ENCODE data around the gene KIF19.
"Not testable (repeated sequence)": the region's sequence is repeated elsewhere in the genome, so short reads cannot be mapped to it uniquely, and the experiment has no call there.

KIF19 gene, protein sequence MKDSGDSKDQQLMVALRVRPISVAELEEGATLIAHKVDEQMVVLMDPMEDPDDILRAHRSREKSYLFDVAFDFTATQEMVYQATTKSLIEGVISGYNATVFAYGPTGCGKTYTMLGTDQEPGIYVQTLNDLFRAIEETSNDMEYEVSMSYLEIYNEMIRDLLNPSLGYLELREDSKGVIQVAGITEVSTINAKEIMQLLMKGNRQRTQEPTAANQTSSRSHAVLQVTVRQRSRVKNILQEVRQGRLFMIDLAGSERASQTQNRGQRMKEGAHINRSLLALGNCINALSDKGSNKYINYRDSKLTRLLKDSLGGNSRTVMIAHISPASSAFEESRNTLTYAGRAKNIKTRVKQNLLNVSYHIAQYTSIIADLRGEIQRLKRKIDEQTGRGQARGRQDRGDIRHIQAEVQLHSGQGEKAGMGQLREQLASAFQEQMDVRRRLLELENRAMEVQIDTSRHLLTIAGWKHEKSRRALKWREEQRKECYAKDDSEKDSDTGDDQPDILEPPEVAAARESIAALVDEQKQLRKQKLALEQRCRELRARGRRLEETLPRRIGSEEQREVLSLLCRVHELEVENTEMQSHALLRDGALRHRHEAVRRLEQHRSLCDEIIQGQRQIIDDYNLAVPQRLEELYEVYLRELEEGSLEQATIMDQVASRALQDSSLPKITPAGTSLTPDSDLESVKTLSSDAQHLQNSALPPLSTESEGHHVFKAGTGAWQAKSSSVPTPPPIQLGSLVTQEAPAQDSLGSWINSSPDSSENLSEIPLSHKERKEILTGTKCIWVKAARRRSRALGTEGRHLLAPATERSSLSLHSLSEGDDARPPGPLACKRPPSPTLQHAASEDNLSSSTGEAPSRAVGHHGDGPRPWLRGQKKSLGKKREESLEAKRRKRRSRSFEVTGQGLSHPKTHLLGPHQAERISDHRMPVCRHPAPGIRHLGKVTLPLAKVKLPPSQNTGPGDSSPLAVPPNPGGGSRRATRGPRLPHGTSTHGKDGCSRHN
- total RNA-seq = 3.2 to 5.9 (median 3.3) reads per million in 4 donors

DNA sequence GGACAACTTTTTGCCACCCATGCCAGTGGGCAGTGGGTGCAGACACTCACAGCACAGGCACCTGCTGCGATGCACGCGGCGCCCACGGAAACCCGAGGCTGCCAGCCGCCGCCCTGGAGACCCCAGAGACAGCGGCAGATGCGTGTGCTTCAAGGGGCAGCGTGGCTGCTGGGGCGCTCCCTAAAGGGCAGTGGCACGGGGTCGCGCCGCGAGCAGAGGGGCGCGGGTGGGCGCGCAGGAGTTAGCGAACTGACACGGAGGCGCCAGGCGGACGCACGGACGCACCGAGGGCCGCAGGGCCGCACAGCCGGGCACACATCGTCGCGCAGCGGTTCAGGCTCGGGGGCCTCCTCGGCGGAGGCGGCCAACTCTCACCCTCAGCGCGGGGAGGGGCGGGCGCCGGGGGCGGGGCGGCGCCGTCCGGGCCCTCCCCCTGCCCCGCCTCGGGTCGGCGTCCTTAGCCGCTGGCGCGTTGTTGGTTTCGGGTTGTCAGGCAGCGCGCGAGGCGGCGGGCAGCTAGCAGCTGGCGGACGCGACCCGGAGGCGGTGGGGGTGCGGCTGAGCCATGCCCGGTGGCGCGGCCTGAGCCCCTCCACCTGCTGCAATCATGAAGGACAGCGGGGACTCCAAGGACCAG is at the start of gene KIF19:
KIF19 (plus strand) TSS at position 484 of the 637 bp plus-strand sequence; CDS start at position 608, 124 bp downstream.
- peak; percentile 33 to 57 (median 41) for DNase-seq

DNA sequence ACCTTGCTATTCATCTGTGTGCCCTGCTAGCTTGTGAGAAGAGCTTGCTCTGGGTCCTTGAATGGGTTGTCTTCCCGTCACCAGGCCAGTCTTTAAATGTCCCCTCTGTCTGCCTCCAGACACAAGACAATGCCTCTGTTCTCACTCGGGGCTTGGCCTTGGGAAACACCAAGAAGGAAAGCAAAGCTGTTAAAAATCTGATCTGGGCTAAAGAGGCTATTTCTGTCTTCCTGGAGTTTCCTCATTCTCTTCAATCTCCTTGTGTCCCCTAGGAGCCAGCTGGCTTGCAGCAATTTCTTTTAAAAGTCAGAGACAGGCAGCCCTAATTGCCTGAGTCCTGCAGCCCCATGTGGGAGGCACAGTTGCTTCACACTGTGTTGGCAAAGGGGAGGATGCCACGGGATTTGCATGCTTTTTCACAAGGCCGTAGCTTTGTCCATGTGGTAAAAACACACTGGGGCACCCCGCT is 49.5 kb upstream of the KIF19 start:
- DNase-seq = no peak

DNA sequence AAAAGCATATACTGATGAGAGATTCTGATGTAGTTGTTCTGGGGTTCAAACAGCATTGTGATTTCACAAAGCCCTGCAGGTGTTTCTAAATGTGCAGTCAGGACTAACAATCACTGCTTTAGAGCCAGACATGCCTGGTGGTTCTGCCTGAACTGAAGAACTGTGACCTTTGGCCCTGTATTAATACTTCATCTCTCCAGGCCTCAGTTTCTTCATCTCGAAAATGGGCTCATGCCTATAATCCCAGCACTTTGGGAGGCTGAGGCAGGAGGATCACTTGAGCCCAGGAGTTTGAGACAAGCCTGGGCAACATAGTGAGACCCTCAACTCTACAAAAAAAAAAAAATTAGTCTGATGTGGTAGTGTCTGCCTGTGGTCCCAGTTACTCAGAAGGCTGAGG is 48.1 kb upstream of the KIF19 start:
- DNase-seq = no peak

DNA sequence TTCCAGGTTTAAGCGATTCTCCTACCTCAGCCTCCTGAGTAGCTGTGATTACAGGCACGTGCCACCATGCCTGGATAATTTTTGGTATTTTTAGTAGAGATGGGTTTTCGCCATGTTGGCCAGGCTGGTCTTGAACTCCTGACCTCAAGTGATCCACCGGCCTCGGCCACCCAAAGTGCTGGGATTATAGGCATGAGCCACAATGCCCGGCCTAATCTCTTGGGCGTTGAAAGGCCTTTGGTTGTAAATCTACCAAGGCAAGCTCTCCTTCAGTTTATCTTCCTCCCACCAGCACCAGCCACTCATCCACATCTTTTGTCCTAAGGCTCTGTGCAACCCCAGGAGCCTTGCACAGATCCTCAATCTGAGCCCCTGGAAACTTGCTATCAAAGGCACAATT is 46.4 kb upstream of the KIF19 start:
- not testable (repeated sequence) for DNase-seq

DNA sequence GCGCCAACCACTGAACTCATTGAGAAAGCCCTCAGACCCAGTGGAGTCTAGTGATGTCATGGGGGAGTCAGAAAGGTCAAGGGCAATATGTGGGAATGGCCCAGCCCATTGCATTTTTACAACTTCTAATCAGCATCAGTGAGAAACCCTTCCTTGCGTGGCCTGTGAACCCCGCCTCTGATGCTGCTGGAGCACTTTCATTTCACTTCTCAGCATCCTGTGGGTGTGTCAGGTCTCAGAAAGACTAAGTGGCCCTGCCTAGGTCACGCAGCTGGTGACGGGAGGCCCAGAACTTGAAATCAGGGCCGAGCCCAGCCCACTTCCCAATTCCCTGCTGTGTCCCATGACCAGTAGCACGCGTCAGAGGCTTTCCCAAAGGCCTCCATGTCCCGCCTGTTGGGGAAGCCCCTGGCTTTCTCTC is 45.9 kb upstream of the KIF19 start:
- peak; percentile 28 to 91 (median 35) for DNase-seq

DNA sequence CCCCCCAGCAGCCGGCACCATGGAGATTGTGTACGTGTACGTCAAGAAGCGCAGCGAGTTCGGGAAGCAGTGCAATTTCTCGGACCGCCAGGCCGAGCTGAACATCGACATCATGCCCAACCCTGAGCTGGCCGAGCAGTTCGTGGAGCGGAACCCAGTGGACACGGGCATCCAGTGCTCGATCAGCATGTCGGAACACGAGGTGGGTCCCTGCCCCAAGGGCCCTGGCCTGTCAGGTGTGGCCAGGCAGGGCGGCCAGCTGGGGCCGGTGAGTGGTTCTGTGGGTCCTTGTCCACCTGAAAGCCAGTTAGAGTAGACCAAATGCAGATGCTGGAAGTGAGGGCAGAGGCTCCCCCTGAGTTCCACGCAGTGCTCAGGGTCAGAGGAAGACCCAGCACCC is 44.2 kb upstream of the KIF19 start:
- DNase-seq = no peak

DNA sequence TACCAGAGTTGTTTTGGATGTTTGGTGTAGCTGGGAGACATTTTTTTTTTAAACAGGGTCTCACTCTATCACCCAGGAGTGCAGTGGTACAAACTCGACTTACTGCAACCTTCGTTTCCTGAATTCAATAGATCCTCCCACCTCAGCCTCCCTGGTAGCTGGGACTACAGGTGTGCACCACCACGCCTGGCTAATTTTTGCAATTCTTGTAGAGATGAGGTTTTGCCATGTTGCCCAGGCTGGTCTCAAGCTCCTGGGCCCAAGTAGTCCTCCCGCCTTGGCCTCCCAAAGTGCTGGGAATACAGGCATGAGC is 43.8 kb upstream of the KIF19 start:
- DNase-seq = not testable (repeated sequence)

DNA sequence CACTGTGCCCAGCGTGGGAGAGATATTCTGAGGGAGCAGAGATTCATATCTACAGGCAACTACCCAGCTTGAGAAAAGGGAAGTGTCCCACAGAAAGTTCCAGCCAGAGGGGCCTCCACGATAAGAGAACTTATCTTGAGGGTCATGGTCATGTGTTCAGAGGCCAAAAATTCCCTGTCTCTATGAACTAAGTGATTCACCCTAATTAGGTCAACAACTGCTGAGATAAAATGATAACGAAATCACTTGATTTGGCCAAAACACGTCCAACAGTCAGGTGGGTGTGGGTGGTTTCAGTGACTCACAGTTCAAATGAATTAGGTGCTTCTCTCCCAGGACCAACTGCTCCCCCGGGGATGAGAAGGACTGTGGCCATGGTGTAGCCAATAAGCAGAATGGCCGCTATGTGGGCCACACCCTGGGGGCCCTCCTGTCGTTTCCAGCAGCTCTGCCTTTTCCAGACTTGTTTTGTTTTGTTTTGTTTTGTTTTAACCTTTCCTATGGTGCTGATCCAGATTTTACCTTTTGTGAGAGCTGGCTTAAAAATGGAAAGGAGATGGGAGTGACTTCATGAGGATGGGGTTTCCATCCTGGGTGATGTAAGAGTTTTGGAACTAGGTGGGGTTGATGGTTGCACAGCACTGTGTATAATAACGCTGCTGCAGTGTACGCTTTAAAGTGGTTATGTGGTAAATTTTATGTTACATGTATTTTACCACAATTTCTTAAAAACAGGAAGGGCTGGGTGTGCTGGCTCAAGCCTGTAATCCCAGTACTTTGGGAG is 43.2 kb upstream of the KIF19 start:
- DNase-seq = peak in 3 of 5 donors; percentile 20 to 90 (median 33)

DNA sequence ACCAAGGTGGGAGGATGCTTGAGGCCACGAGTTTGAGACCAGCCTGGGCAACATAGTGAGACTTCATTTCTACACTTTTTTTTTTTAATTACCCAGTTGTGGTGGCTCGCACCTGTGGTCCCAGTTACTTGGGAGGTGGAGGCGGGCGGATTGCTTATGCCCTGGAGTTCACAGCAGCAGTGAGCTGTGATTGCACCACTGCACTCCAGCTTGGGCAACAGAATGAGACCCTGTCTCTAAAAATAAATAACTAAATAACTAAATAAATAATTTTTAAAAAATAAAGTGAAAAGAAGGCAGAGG is 42.7 kb upstream of the KIF19 start:
- no peak for DNase-seq

DNA sequence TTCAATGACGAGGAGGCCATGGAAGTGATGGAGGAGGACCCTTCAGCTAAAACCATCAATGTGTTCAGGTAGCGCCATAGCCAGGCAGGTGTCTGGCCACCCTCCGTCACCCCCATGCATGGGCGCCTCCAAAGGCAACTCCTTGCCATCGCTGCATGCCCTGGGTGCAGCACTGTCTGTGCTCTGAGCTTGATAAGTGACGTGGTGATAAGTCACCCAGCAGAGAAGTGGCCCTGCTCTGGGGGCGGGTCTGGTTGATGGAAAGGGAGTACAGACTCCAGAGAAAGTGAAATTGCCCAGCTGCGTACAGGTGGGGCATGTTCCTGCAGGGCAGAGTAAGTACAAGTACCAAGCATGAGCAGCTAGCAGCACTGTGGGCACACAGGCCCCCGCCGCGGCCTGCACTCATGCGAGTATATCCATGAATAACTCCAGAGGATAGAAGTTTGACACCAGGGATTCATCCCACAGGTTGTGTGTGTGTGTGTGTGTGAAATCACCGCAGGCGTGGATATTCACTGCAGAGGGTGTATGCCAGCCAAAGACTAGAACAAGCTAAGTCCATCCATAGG is 38.9 kb upstream of the KIF19 start:
- no peak for DNase-seq

DNA sequence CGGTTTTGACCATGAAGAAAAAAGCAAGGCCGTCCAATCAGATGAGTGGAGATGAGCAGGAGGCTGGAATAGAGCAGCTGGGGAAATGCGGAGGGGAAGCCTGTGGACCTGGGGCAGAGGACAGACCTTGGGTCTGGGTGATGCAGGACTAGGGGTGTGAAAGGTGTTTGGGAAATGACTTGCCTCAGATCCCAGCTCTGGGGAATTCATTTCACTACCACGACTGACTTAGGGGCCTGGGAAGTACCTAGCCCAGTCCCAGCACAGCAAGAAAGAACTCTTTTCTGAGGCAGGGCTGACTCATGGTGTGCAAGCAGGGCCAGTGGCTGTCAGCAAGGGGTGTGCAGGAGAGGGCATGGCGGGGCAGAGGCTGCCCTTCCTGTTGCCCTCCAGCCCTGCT is 37.2 kb upstream of the KIF19 start:
- DNase-seq = peak in 1 of 5 donors; percentile 30

DNA sequence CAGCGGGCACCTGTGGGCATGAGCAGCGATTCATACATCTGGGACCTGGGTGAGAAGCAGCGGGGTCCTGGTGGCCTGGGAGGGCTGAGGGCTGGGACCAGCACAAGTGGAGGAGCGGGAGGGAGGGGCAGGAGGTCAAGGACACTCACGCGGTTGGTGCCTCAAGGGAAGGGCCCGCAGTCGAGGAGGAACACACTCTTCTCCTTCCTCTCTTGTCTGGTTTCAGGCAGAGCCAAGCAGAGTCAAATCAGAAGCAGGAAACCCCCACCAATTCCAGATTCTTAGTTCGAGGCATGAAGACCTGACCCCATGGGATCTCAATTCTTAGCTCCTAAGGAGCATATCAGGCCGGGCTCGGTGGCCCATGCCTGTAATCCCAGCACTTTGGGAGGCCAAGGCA is 36.3 kb upstream of the KIF19 start:
- DNase-seq = no peak

DNA sequence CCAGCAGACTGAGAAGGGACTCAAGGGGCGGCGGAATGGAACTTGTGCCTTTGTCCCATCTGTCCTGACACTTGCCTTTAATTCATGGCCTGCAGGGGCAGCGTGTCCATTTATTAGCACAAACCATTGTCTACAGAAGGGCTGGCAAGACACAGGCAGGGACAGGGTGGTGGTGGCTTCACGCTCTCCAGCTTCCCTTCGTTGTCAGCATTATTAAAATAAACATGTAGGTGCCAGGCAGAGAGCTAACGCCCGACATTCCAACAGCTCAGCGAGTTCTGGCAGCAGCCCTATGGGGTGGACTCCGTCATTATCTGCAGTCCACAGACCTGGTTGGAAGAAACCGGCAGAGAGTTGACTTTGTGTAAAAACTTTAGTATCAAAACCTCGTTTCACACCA is 35.7 kb upstream of the KIF19 start:
- no peak for DNase-seq

DNA sequence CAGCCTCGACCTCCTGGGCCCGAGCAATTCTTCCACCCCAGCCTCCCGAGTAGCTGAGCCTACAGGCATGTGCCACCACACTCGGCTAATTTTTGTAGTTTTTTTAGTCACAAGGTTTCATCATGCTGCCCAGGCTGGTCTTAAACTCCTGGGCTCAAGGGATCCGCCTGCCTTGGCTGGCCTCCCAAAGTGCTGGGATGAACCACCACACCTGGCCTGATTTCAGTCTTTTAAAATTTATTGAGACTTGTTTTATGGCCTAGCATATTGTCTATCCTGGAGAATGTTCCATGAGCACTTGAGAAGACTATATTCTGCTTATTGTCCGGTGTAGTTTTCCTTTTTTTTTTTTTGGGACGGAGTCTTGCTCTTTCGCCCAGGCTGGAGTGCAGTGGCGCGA is 33.5 kb upstream of the KIF19 start:
- no peak for DNase-seq

DNA sequence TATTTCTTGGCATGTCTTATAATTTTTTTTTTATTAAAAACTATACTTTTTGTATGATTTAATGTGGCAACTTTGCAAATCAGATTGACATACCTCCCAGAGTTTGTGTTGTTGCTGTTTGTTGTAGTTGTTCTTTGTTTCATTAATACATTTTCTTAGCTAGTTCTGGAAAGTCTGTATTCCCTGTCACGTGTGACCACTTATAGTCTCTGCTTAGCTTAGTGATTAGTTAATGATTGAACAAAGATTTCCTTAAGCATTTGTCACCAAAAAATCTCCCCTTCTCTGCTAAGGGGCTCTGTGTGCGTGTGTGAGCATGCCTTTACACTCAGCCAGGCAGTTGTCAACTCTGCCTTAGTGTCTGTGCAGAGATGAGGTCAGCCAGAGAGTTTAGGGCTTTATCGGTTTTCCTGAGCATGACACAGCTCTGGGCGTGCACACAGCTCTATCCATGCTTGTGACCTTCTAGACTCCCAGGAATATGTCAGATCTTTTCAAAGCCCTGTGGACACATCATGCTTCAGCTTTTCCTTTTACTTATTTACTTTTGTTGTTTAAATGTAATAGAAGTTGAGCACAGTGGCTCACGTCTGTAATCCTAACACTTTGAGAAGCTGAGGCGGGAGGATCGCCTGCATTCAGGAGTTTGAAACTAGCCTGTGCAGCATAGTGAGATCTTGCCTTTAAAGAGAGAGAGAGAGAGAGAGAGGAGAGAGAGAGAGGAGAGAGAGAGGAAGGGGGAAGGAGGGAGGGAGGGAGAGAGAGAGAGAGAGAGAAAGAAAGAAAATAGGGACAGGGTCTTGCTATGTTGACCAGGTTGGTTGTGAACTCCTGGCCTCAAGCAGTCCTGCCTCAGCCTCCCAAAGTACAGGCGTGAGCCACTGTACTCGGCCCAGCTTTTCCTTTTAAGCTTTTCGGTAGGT is 30.1 kb upstream of the KIF19 start:
- DNase-seq = no peak

DNA sequence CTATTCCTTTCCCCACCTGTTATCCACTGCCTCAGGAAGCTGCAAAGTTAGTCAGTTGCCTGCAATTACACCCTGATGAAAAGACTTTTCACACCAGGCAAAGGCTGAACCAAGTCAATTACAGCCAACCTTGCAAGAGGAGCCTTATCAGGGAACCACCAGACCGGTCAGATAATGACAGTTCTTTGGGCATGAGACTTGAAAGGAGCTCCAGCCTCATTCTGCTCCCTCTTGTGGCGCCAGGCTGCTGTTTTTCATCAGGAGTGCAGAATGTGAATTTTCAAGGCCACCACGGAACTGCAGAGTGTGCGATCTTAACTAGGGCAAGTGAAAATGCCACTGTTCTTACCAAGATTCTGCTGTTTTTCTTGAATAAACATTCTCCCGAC is 29.5 kb upstream of the KIF19 start:
- peak in 1 of 5 donors; percentile 57 for DNase-seq

DNA sequence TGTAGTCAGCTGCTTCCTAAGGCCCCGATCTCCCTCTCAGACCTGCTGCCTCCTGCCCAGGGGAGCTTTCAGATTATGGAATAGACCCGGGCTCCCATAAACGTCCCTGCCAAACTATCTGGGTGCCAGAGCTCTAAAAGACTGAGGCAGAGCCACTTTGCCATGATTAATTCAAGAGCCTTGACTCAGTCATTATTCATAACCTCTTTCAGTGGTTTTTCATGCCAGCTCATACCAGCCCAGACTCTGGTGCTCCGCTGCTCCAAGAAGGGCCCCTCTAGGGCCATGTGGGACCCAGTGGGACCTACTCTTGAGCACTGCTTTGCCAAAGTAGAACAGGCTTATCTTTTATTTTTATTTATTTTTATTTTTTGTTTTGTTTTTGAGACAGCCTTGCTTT is 28.1 kb upstream of the KIF19 start:
- DNase-seq = peak in 1 of 5 donors; percentile 51

DNA sequence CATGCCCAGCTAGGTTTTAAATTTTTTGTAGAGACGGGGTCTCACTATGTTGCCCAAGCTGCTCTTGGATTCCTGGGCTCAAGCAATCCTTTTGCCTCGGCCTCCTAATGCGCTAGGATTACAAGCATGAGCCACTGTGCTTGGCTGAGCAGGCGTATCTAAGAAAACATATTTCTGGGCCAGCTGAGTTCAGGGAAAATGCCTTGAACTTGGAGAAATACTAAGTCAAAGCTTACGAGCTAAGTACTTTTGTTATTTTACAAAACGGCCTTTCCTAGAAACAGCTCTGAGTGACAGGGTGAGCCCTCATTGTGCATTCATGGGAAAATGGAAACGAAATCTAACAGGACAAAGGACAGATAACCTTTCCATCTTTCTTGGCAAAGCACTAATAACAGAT is 27.2 kb upstream of the KIF19 start:
- DNase-seq = no peak

DNA sequence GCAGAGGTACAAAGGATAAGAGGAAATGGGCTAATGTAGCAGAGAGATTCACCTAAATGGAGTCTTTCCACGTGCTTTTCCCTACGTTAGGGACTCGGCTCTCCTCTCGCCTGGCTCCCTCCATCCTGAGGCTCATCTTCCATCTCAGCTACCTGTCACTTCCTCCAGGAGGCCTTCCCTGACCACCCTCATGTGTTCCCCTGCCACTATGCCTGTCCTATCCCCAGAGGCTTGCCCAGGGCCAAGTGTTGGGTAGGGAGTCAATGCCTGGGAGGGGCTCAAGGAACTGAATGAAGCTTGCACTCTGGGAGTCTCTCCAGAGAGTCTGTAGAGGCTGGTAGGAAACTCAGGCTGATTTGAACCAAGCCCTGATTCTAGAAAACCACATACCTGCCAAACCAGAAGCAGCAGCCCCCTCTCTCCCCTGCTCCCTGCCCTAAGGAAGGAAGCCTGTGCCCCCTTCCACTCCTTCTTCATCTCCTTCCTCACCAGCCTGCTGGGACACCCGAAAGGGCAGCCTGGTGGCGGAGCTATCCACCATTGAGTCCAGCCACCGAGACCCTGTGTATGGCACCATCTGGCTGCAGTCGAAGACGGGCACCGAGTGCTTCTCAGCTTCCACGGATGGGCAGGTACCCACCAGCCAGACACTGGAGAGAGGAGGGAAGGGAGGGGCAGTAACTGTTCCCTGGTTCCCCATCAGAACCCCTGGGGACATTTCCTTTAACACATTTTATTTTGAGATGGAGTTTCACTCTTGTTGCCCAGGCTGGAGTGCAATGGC is 26.6 kb upstream of the KIF19 start:
- no peak for DNase-seq

DNA sequence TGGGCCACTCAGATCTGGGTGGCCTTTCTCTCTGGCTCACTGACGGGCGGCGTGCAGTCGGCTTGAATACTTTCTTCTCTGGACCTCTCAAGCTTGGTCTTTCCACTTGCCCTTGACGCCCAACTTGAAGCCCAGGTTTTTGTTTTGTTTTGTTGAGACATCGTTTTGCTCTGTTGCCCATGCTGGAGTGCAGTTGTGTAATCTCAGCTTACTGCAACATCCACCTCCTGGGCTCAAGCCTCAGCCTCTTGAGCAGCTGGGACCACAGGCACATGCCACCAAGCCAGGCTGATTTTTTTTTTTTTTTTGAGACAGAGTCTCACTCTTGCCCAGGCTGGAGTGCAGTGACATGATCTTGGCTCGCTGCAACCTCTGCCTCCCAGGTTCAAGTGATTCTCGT is 22.7 kb upstream of the KIF19 start:
- DNase-seq = no peak
